Thyroid gland (tissue), 4 donors: Measurements from ENCODE around the gene CREB3L2. TPM values are rescaled to one million over a fixed set of nuclear protein-coding genes. Genes with fewer than 3 reads are reported as not detected.

Experiments used
- DNase-seq, 2 donors: peaks; one replicate each; pipeline ENCODE4 v3.0.0-alpha.2; 2019
- H3K27ac ChIP-seq, 3 donors: fragments of 200-600 bp; sonication (generic); 1 replicate in 2 of 3; 2 replicates in 1 of 3; pipeline ENCODE4 v1.5.1; 2016 to 2019; ENCODE audit warnings: mild to moderate bottlenecking in 1 of 3, moderate library complexity in 1 of 3
- H3K27me3 ChIP-seq: fragments of 200-600 bp; sonication (generic); one replicate; pipeline ENCODE4 v1.5.1; 2019
- H3K36me3 ChIP-seq, 2 donors: fragments of 200-600 bp; sonication (generic); one replicate each; pipeline ENCODE4 v1.5.1; 2016 to 2019
- H3K4me1 ChIP-seq, 2 donors: fragments of 200-600 bp; sonication (generic); one replicate each; pipeline ENCODE4 v1.5.1; 2017 to 2019
- H3K4me3 ChIP-seq, 3 donors: fragments of 200-600 bp; sonication (generic); replicated peaks in 1 of 3; 1 replicate in 2 of 3; 2 replicates in 1 of 3; pipeline ENCODE4 v1.5.1; 2016; ENCODE audit warnings: mild to moderate bottlenecking in 1 of 3
- H3K9me3 ChIP-seq: fragments of 200-600 bp; sonication (generic); one replicate; pipeline ENCODE4 v1.5.1; 2017
- CTCF ChIP-seq, 6 experiments: fragments of 200-600 bp in 3 of 6; fragments of 450-650 bp in 3 of 6; sonication (generic) in 3 of 6; IDR thresholded peaks; one replicate each; pipeline ENCODE4 v1.5.1; 2016 to 2019; ENCODE audit warnings: antibody characterized with exemption in 6 of 6, mild to moderate bottlenecking in 2 of 6, inconsistent platforms in 1 of 6, moderate library complexity in 1 of 6
- POLR2A ChIP-seq, 2 donors: fragments of 450-650 bp; IDR thresholded peaks; one replicate each; pipeline ENCODE4 v1.6.1; 2017; ENCODE audit warnings: antibody characterized with exemption in 2 of 2, mild to moderate bottlenecking in 2 of 2, moderate library complexity in 1 of 2
- WGBS, 2 donors: methylation state at CpG; one replicate each; pipeline ENCODE4 v1.1.5; 2017; 5-methylcytosine and 5-hydroxymethylcytosine counted together
- intact Hi-C: fragments of 100-400 bp; cut with DNase I; formaldehyde crosslinking; loops from one replicate; pipeline ENCODE4 v1.15.1; 2023
- total RNA-seq, 4 donors: library from RNA; depleted of rRNA; stranded (reverse); fragments of >200 nt; gene quantifications; one replicate each; pipeline ENCODE4 v1.2.3, GENCODE V29; 2016

CREB3L2 gene
- total RNA-seq, 4 donors from 2014 or later: 86.1 to 143 (median 103) TPM

- peaks cover 59 to 71% of the 10 kb centered on the region in 2 donors for H3K4me1 ChIP-seq
These were observed 53.0 kb downstream of the CREB3L2 start for GRCh38 chr7:137948845-137949330.

GRCh38 chr7:137948083-137948844 is 53.6 kb downstream of the CREB3L2 start:
- WGBS, 2 donors: 92 to 95% methylated on average over 5 of the region's 5 CpGs
- Histone ChIP-seq H3K36me3 (no peaks in the 10 kb centered on the region), H3K27me3 (no peaks in the 10 kb centered on the region), H3K4me3 (no peak overlapping the region), H3K9me3 (no peaks in the 10 kb centered on the region), H3K4me1 (peaks cover 59 to 71% of the 10 kb centered on the region in 2 donors), H3K27ac (peak overlapping the region in 2 of 3 donors; percentile 20 to 98)
- intact Hi-C loops: no loop called here
- TF ChIP-seq POLR2A (IDR thresholded peaks at IDR 0.05) (no peak), CTCF (IDR thresholded peaks at IDR 0.05) (no peak)
- no peak for DNase-seq

More at GRCh38 chr7:137948845-137949330, 53.0 kb downstream of the CREB3L2 start:
- no peaks in the 10 kb centered on the region for H3K36me3 ChIP-seq
- H3K9me3 ChIP-seq: no peaks in the 10 kb centered on the region
- no peak for DNase-seq
- H3K4me3 ChIP-seq: no peak overlapping the region
- 85 to 90% methylated on average over 6 of the region's 6 CpGs for WGBS, 2 donors
- TF ChIP-seq CTCF (IDR thresholded peaks at IDR 0.05) (no peak), POLR2A (IDR thresholded peaks at IDR 0.05) (no peak)
- H3K27ac ChIP-seq: peak overlapping the region in 2 of 3 donors; percentile 89 to 98
- intact Hi-C loops: no loop called here
- no peaks in the 10 kb centered on the region for H3K27me3 ChIP-seq

- no peaks in the 10 kb centered on the region for H3K27me3 ChIP-seq
- no peak for TF ChIP-seq POLR2A (IDR thresholded peaks at IDR 0.05)
- TF ChIP-seq CTCF (IDR thresholded peaks at IDR 0.05): no peak
- 81 to 83% methylated on average over 7 of the region's 7 CpGs for WGBS, 2 donors
- no peak overlapping the region for H3K4me3 ChIP-seq
- no peak for DNase-seq
- no peaks in the 10 kb centered on the region for H3K9me3 ChIP-seq
- intact Hi-C loops: no loop called here
- peaks cover 59 to 71% of the 10 kb centered on the region in 2 donors for H3K4me1 ChIP-seq
- no peaks in the 10 kb centered on the region for H3K36me3 ChIP-seq
- H3K27ac ChIP-seq: peak overlapping the region in 2 of 3 donors; percentile 20 to 98
These were observed 54.8 kb downstream of the CREB3L2 start for GRCh38 chr7:137947046-137947445.

GRCh38 chr7:137946011-137946410 is 55.9 kb downstream of the CREB3L2 start:
- Histone ChIP-seq H3K4me3 (no peak overlapping the region), H3K4me1 (peaks cover 55 to 68% of the 10 kb centered on the region in 2 donors), H3K9me3 (no peaks in the 10 kb centered on the region), H3K27ac (peak overlapping the region in 2 of 3 donors; percentile 36 to 60), H3K27me3 (no peaks in the 10 kb centered on the region), H3K36me3 (no peaks in the 10 kb centered on the region)
- no peak for DNase-seq
- intact Hi-C loops: no loop called here
- 88 to 89% methylated on average over 3 of the region's 3 CpGs for WGBS, 2 donors
- TF ChIP-seq CTCF (IDR thresholded peaks at IDR 0.05): no peak
- no peak for TF ChIP-seq POLR2A (IDR thresholded peaks at IDR 0.05)

GRCh38 chr7:137944168-137944567 is 57.7 kb downstream of the CREB3L2 start:
- Histone ChIP-seq H3K4me3 (no peak overlapping the region), H3K4me1 (peaks cover 50 to 71% of the 10 kb centered on the region in 2 donors), H3K9me3 (no peaks in the 10 kb centered on the region), H3K27ac (peak overlapping the region; percentile 25 to 78 (median 43)), H3K27me3 (no peaks in the 10 kb centered on the region), H3K36me3 (no peaks in the 10 kb centered on the region)
- TF ChIP-seq POLR2A (IDR thresholded peaks at IDR 0.05): no peak
- intact Hi-C loops: no loop called here
- 64 to 73% methylated on average over 6 of the region's 6 CpGs for WGBS, 2 donors
- no peak for DNase-seq
